ENCODE measurements around the gene OR4B1. TPM values are rescaled to one million over a fixed set of nuclear protein-coding genes. Genes with fewer than 3 reads are reported as not detected.

OR4B1 gene
- total and polyA plus RNA-seq, 2 of the 8 experiments (the other 6 are each of a cell fraction or from before 2014, with no cell fraction given), result not detected

DNA sequence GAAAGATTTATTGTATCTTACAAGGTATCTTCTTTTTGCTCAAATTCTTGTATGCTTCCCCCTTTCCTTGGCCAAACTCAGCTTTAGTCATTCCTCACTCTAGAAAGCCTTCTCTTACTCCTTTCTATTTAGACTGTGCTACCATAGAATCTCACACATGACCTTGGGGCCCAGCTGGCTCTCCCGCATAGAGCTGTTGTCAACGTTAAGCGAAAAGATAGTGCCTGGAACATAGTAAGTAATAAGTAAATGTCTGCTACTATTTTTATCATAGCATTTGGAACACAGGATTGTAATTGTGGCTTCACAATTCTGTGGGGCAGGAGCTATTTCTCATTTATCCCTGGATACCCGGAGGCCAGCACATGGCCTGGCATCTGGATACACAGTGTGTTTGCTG, 38.9 kb upstream of the OR4B1 start:
- H2BK5ac ChIP-seq (ENCODE audit: low read depth, low read length), result no peak overlapping the region
- DNase-seq (ENCODE audit: low read depth in 1 of 2, low spot score in 2 of 2) (no peak), FAIRE-seq (no peak)
- H2BK120ac ChIP-seq (replicated peaks; ENCODE audit: low read depth, low read length), result no peak overlapping the region
- H3K4me1 ChIP-seq (replicated peaks in 1 of 4; ENCODE audit: control insufficient read depth in 3 of 4, insufficient read depth in 4 of 4, low read length in 3 of 4), result no peaks in the 10 kb centered on the region
- no peak overlapping the region for H2BK12ac ChIP-seq (ENCODE audit: low read depth, low read length)
- peaks cover 36 to 44% of the 10 kb centered on the region in 2 experiments for H3K9me3 ChIP-seq (ENCODE audit: insufficient read depth in 2 of 2, low read depth in 1 of 2, low read length in 1 of 2)
- no peak overlapping the region for H4K91ac ChIP-seq (replicated peaks; ENCODE audit: insufficient read length, low read length)
- no peak overlapping the region for H3K4ac ChIP-seq (replicated peaks; ENCODE audit: insufficient read length, low read depth, low read length)
- no peak overlapping the region for H3K27ac ChIP-seq (ENCODE audit: low read depth, low read length)
- ChIA-PET CTCF (ENCODE audit: partially characterized antibody) (no interaction called here), POLR2A (ENCODE audit: partially characterized antibody) (no interaction called here)
- H3K4me2 ChIP-seq (ENCODE audit: insufficient read depth in 1 of 2, low read depth in 2 of 2, low read length in 2 of 2), result no peak overlapping the region
- no peak overlapping the region for H3K23ac ChIP-seq (ENCODE audit: insufficient read length)
- no peaks in the 10 kb centered on the region for H3K36me3 ChIP-seq (ENCODE audit: control insufficient read depth in 2 of 4, insufficient read depth in 4 of 4, low read length in 3 of 4)
- no peaks in the 10 kb centered on the region; a peak in 1 of 7 replicates for H3K27me3 ChIP-seq (replicated peaks in 1 of 4; ENCODE audit: control insufficient read depth in 3 of 4, extremely low read depth in 1 of 4, insufficient read depth in 3 of 4, low read length in 3 of 4)
- 95% methylated on average over 4 of the region's 4 CpGs; no CpG with 5 or more reads in 1 of the 2 experiments for WGBS, 2 experiments (ENCODE audit: extremely low coverage in 1 of 2, insufficient coverage in 1 of 2, insufficient read length in 1 of 2, insufficient replicate concordance in 2 of 2, low coverage in 1 of 2, low lambda C conversion rate in 2 of 2, missing lambda C conversion rate in 1 of 2)
- no peaks in the 10 kb centered on the region for H3K23me2 ChIP-seq (ENCODE audit: low read depth, low read length)
- H3K79me1 ChIP-seq (ENCODE audit: low read depth, low read length), result no peaks in the 10 kb centered on the region
- no peaks in the 10 kb centered on the region for H3K79me2 ChIP-seq (ENCODE audit: control insufficient read depth in 1 of 2, insufficient read depth in 2 of 2, low read length in 2 of 2)
- H3K9ac ChIP-seq (replicated peaks in 1 of 4; ENCODE audit: extremely low read depth in 1 of 4, low read depth in 3 of 4, low read length in 3 of 4), result no peak overlapping the region
- no peak overlapping the region for H4K8ac ChIP-seq (ENCODE audit: extremely low read depth, insufficient read depth, low read length)
- H2BK20ac ChIP-seq (ENCODE audit: low read length), result no peak overlapping the region
- H2AFZ ChIP-seq (ENCODE audit: low read length), result no peak overlapping the region
- H3K56ac ChIP-seq (replicated peaks; ENCODE audit: insufficient read length, low read depth, low read length), result no peak overlapping the region
- H3K4me3 ChIP-seq (ENCODE audit: extremely low read depth in 1 of 4, insufficient read depth in 2 of 4, low read depth in 3 of 4, low read length in 4 of 4), result no peak overlapping the region
- no peak overlapping the region for H4K5ac ChIP-seq (ENCODE audit: insufficient read length, low read depth, low read length)
- no peak overlapping the region for H3K14ac ChIP-seq (ENCODE audit: insufficient read length)
- no peak overlapping the region for H2AK5ac ChIP-seq (ENCODE audit: low read depth, low read length)
- no peaks in the 10 kb centered on the region for H4K20me1 ChIP-seq (replicated peaks in 1 of 2; ENCODE audit: control insufficient read depth in 1 of 2, insufficient read depth in 2 of 2, low read length in 2 of 2)
- no peak overlapping the region for H3K18ac ChIP-seq (ENCODE audit: extremely low read depth, low read length)
- H2BK15ac ChIP-seq (ENCODE audit: low read length), result no peak overlapping the region
- TF ChIP-seq, protein P1, sequence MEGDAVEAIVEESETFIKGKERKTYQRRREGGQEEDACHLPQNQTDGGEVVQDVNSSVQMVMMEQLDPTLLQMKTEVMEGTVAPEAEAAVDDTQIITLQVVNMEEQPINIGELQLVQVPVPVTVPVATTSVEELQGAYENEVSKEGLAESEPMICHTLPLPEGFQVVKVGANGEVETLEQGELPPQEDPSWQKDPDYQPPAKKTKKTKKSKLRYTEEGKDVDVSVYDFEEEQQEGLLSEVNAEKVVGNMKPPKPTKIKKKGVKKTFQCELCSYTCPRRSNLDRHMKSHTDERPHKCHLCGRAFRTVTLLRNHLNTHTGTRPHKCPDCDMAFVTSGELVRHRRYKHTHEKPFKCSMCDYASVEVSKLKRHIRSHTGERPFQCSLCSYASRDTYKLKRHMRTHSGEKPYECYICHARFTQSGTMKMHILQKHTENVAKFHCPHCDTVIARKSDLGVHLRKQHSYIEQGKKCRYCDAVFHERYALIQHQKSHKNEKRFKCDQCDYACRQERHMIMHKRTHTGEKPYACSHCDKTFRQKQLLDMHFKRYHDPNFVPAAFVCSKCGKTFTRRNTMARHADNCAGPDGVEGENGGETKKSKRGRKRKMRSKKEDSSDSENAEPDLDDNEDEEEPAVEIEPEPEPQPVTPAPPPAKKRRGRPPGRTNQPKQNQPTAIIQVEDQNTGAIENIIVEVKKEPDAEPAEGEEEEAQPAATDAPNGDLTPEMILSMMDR (IDR thresholded peaks at IDR 0.05; ENCODE audit: control extremely low read depth in 1 of 3, insufficient read depth in 1 of 3, low read depth in 1 of 3, low read length in 3 of 3), result no peak
- no peak for TF ChIP-seq USF2 (IDR thresholded peaks at IDR 0.05; ENCODE audit: low read length)
- TF ChIP-seq SP2 (IDR thresholded peaks at IDR 0.05; ENCODE audit: low read length), result no peak
- TF ChIP-seq KDM1A (IDR thresholded peaks at IDR 0.05; ENCODE audit: borderline replicate concordance, low read length), result no peak
- TF ChIP-seq EZH2 (IDR thresholded peaks at IDR 0.05; ENCODE audit: low read depth, low read length, severe bottlenecking), result no peak
- TF ChIP-seq FOSL1 (IDR thresholded peaks at IDR 0.05; ENCODE audit: insufficient read depth, low read depth, low read length), result no peak
- TF ChIP-seq POLR2AphosphoS5 (IDR thresholded peaks at IDR 0.05; ENCODE audit: low read depth, low read length), result no peak
- no peak for TF ChIP-seq HDAC2 (IDR thresholded peaks at IDR 0.05; ENCODE audit: borderline replicate concordance in 1 of 2, low read depth in 2 of 2, low read length in 2 of 2)
